ENCODE measurements around the gene KDM7A. TPM values are rescaled to one million over a fixed set of nuclear protein-coding genes. Genes with fewer than 3 reads are reported as not detected.
A peak's percentile ranks its signal among the peaks of the same experiment; 100 is the strongest.

The KDM7A gene
- total RNA-seq, 1 experiment from 2014 or later = 6.6 TPM

GRCh38 chr7:140174217-140174616, 2.6 kb downstream of the KDM7A start:
- H3K79me2 ChIP-seq (ENCODE audit: insufficient read depth, low read length) = peaks cover 3% of the 10 kb centered on the region; the same call in 1 of the 2 replicates
- no peak for TF ChIP-seq CTCF (conservative IDR thresholded peaks at IDR 0.05)

More at GRCh38 chr7:140174217-140174616, 2.6 kb downstream of the KDM7A start:
- H3K4me1 Mint-ChIP-seq = peaks cover 11 to 24% of the 10 kb centered on the region in 2 experiments
- Histone ChIP-seq H4K8ac (replicated peaks; ENCODE audit: insufficient read length, low read depth, low read length) (no peak overlapping the region), H3K4ac (ENCODE audit: low read depth, low read length) (no peak overlapping the region), H3K23me2 (ENCODE audit: insufficient read length, low read depth, low read length, poor library complexity, severe bottlenecking) (peaks cover 6% of the 10 kb centered on the region), H2BK5ac (ENCODE audit: insufficient read length, low read length) (no peak overlapping the region), H3K27ac (ENCODE audit: insufficient read length, low read depth, low read length) (no peak overlapping the region), H3K56ac (ENCODE audit: insufficient read length, low read depth, low read length) (no peak overlapping the region), H2BK12ac (ENCODE audit: insufficient read length, low read depth, low read length) (no peak overlapping the region), H2AK5ac (ENCODE audit: insufficient read length, low read length) (no peak overlapping the region), H2AFZ (ENCODE audit: low read length) (no peak overlapping the region), H3K4me2 (ENCODE audit: insufficient read depth, insufficient read length, low read length) (no peak overlapping the region), H3T11ph (ENCODE audit: low read length) (no peak overlapping the region), H4K91ac (ENCODE audit: insufficient read length, low read depth, low read length) (no peak overlapping the region), H3K9ac (ENCODE audit: extremely low read depth, insufficient read length, low read length) (no peak overlapping the region), H3K18ac (ENCODE audit: insufficient read length, low read depth, low read length) (no peak overlapping the region), H4K20me1 (ENCODE audit: control insufficient read depth, insufficient read depth, insufficient read length) (no peaks in the 10 kb centered on the region), H3K27me3 (ENCODE audit: insufficient read depth, low read length) (peaks cover 8% of the 10 kb centered on the region; the same call in 1 of the 2 replicates), H2BK20ac (ENCODE audit: low read depth, low read length, poor library complexity, severe bottlenecking) (no peak overlapping the region), H4K5ac (ENCODE audit: insufficient read length, low read depth, low read length) (no peak overlapping the region), H2BK15ac (ENCODE audit: low read depth, low read length) (no peak overlapping the region), H3K9me3 (ENCODE audit: control insufficient read depth, low read depth, low read length) (no peaks in the 10 kb centered on the region), H3K14ac (ENCODE audit: insufficient read depth, low read length) (no peak overlapping the region), H3K79me1 (ENCODE audit: insufficient read depth, low read depth, low read length, poor library complexity, severe bottlenecking) (peaks cover 3% of the 10 kb centered on the region), H3K23ac (ENCODE audit: insufficient read length, low read depth, low read length) (no peak overlapping the region), H2BK120ac (ENCODE audit: low read depth, low read length, poor library complexity, severe bottlenecking) (no peak overlapping the region), H3K4me1 (ENCODE audit: insufficient read depth, low read length) (no peaks in the 10 kb centered on the region)
- no CpG with 5 or more reads among the region's 2 CpGs for WGBS (ENCODE audit: extremely low coverage, insufficient read length, low lambda C conversion rate)
- no peak for DNase-seq
- peaks cover 1 to 6% of the 10 kb centered on the region in 2 experiments; a peak in 4 of 5 replicates for H3K9me3 Mint-ChIP-seq
- H3K36me3 Mint-ChIP-seq (ENCODE audit: insufficient read depth in 1 of 3, low read depth in 3 of 3) = peaks cover 0 to 4% (median 1%) of the 10 kb centered on the region in 3 experiments; a peak in 4 of 7 replicates
- peak overlapping the region in 1 of 2 experiments; percentile 20; a peak in 1 of 5 replicates for H3K4me3 Mint-ChIP-seq
- H3K27ac Mint-ChIP-seq = no peak overlapping the region
- peaks cover 20% of the 10 kb centered on the region for H3K27me3 Mint-ChIP-seq (ENCODE audit: low read depth)

Data from H9 (cell line).